Chondrocyte (in vitro differentiated cells): ENCODE data around the gene CHMP5. TPM values are rescaled to one million over a fixed set of nuclear protein-coding genes. Genes with fewer than 3 reads are reported as not detected.

Experiments
- DNase-seq: peaks from one replicate; pipeline ENCODE4 v3.0.0; 2021; ENCODE audit warnings: mixed read lengths, low spot score
- H3K27ac Mint-ChIP-seq: one replicate; pipeline ENCODE4 v1.8.0; 2021; ENCODE audit warnings: mild to moderate bottlenecking, moderate library complexity, mixed read lengths; ENCODE audit not compliant: unreplicated experiment
- H3K27me3 Mint-ChIP-seq: 2 replicates; pipeline ENCODE4 v1.8.0; 2021; ENCODE audit warnings: low read depth, mixed read lengths
- H3K36me3 Mint-ChIP-seq: 2 replicates; pipeline ENCODE4 v1.8.0; 2021; ENCODE audit warnings: low read depth, mixed read lengths
- H3K4me1 Mint-ChIP-seq: 2 replicates; pipeline ENCODE4 v1.8.0; 2021; ENCODE audit warnings: low read depth, mild to moderate bottlenecking, mixed read lengths
- H3K4me3 Mint-ChIP-seq: one replicate; pipeline ENCODE4 v1.8.0; 2021; ENCODE audit warnings: mild to moderate bottlenecking, moderate library complexity, mixed read lengths; ENCODE audit not compliant: unreplicated experiment
- H3K9me3 Mint-ChIP-seq: 2 replicates; pipeline ENCODE4 v1.8.0; 2021; ENCODE audit warnings: low read depth, mixed read lengths
- total RNA-seq: library from RNA; stranded (reverse); gene quantifications from 3 replicates; pipeline ENCODE4 v1.2.1, GENCODE V29; 2021
- TF ChIP-seq, protein P1 (sequence below): fragments of 200-600 bp; sonication (generic); IDR thresholded peaks from 2 replicates; pipeline ENCODE4 v1.5.0; 2021; ENCODE audit warnings: antibody characterized with exemption, mild to moderate bottlenecking, moderate library complexity

Gene CHMP5
- total RNA-seq, 1 donor from 2014 or later = 58.4 TPM

DNA sequence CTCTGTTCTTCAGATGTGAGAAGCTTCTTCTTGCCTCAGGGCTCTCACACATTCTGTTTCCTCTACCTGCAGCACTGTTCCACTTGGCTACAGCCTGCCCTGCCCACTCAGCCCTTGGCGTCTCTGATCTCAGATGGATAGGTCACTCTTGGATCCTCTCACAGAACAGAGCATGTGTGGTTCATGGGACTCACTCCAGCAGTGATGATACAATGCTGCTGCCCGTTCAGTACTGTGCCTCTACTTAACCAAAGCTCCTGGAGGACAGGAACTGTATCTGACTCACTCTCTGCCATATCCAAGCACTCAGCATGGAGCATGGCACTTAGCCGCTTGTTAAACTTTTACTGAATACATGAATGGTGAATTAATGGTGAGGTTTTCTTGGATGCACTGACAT is 28.3 kb upstream of the CHMP5 start:
- H3K4me3 Mint-ChIP-seq = no peak overlapping the region
- no peak overlapping the region for H3K27ac Mint-ChIP-seq
- H3K4me1 Mint-ChIP-seq = peaks cover 7% of the 10 kb centered on the region
- TF ChIP-seq, protein P1, sequence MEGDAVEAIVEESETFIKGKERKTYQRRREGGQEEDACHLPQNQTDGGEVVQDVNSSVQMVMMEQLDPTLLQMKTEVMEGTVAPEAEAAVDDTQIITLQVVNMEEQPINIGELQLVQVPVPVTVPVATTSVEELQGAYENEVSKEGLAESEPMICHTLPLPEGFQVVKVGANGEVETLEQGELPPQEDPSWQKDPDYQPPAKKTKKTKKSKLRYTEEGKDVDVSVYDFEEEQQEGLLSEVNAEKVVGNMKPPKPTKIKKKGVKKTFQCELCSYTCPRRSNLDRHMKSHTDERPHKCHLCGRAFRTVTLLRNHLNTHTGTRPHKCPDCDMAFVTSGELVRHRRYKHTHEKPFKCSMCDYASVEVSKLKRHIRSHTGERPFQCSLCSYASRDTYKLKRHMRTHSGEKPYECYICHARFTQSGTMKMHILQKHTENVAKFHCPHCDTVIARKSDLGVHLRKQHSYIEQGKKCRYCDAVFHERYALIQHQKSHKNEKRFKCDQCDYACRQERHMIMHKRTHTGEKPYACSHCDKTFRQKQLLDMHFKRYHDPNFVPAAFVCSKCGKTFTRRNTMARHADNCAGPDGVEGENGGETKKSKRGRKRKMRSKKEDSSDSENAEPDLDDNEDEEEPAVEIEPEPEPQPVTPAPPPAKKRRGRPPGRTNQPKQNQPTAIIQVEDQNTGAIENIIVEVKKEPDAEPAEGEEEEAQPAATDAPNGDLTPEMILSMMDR = no peak
- DNase-seq = no peak
- peaks cover 13% of the 10 kb centered on the region for H3K27me3 Mint-ChIP-seq
- H3K36me3 Mint-ChIP-seq = no peaks in the 10 kb centered on the region
- no peaks in the 10 kb centered on the region for H3K9me3 Mint-ChIP-seq

- H3K9me3 Mint-ChIP-seq = no peaks in the 10 kb centered on the region
- TF ChIP-seq, protein P1 = no peak
- no peaks in the 10 kb centered on the region for H3K36me3 Mint-ChIP-seq
- DNase-seq = no peak
- no peak within 1 kb of the TSS for H3K4me3 Mint-ChIP-seq
- peaks cover 16% of the 10 kb centered on the region for H3K27me3 Mint-ChIP-seq
- no peaks in the 10 kb centered on the region for H3K4me1 Mint-ChIP-seq
- no peak within 1 kb of the TSS for H3K27ac Mint-ChIP-seq
Observed at GRCh38 chr9:33239921-33240320, 24.9 kb upstream of the CHMP5 start, which contains the start of gene SPINK4. Gene SPINK4, plus strand, starts transcription at chr9:33240167. Its CDS starts 42 bp downstream, at chr9:33240209.

- no peaks in the 10 kb centered on the region for H3K4me1 Mint-ChIP-seq
- peaks cover 11% of the 10 kb centered on the region for H3K27me3 Mint-ChIP-seq
- DNase-seq = no peak
- H3K27ac Mint-ChIP-seq = no peak overlapping the region
- H3K4me3 Mint-ChIP-seq = no peak overlapping the region
- TF ChIP-seq, protein P1 = no peak
- H3K9me3 Mint-ChIP-seq = no peaks in the 10 kb centered on the region
- H3K36me3 Mint-ChIP-seq = no peaks in the 10 kb centered on the region
Observed at GRCh38 chr9:33241298-33241697, 23.6 kb upstream of the CHMP5 start.

GRCh38 chr9:33242609-33243134 is 22.2 kb upstream of the CHMP5 start:
- TF ChIP-seq, protein P1 = no peak
- DNase-seq = no peak
- peaks cover 7% of the 10 kb centered on the region for H3K27me3 Mint-ChIP-seq
- no peaks in the 10 kb centered on the region for H3K4me1 Mint-ChIP-seq
- H3K27ac Mint-ChIP-seq = no peak overlapping the region
- no peak overlapping the region for H3K4me3 Mint-ChIP-seq
- no peaks in the 10 kb centered on the region for H3K9me3 Mint-ChIP-seq
- no peaks in the 10 kb centered on the region for H3K36me3 Mint-ChIP-seq

DNA sequence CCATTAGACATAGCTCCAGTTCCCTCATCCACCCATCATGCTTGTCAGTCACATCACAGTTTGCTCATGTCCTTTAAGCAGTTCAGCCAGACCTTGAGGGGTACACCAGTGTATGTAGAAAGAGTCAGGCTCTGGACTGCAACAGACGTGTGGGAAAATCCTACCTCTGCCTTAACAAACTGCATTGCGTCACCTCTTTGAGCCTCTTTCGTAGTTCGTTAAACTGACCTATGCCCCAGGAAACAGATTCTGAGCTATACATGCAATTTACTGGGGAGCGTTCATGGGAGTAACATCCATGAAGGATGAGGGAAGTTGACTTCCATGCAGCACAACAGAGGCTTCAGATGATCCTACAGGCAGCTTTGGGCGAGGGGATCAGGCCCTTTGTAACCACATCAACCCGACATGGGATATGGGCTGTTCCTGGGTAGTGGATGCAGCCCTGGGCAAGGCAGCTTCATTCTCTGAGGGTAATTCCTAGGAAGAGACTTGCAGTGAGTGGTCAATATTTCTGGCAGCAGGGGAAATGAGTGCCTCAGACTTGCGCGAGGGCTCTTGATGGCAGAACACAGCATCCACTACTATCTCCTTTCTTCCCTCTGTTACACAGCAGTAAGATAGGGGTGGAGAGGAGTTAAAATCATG is 20.6 kb upstream of the CHMP5 start:
- Mint-ChIP-seq H3K27me3 (peaks cover 7% of the 10 kb centered on the region), H3K9me3 (no peaks in the 10 kb centered on the region), H3K36me3 (no peaks in the 10 kb centered on the region), H3K27ac (no peak overlapping the region), H3K4me3 (no peak overlapping the region), H3K4me1 (no peaks in the 10 kb centered on the region)
- DNase-seq = no peak
- TF ChIP-seq, protein P1 = no peak
